AG04449 (cell line): Measurements from ENCODE around the gene DNAJB14.

Source experiments
- CTCF ChIA-PET: fragments of 350-600 bp; formaldehyde crosslinking; extraction: SDS; loops from one replicate; lab custom pipeline; 2021; ENCODE audit warnings: antibody characterized with exemption; lab: Yijun Ruan, JAX
- POLR2A ChIA-PET: fragments of 400-600, 350-600 bp; formaldehyde crosslinking; extraction: SDS; loops from one replicate; lab custom pipeline; 2020; ENCODE audit warnings: antibody characterized with exemption, inconsistent platforms; lab: Yijun Ruan, JAX
- DNase-seq: peaks from one replicate; pipeline ENCODE4 v3.0.0-alpha.2; 2010; ENCODE audit warnings: low read depth, low spot score
- H3K4me3 ChIP-seq: 2 replicates; pipeline ENCODE4 v1.5.1; 2011; ENCODE audit warnings: low read depth, mild to moderate bottlenecking, control low read depth, low read length
- TF ChIP-seq, protein P1 (sequence below): IDR thresholded peaks from one replicate; pipeline ENCODE4 v1.5.1; 2011; ENCODE audit warnings: mild to moderate bottlenecking, moderate library complexity, low read length, control low read depth, inconsistent platforms; ENCODE audit not compliant: insufficient read depth; ENCODE audit errors: missing control alignments

DNAJB14 gene

DNA sequence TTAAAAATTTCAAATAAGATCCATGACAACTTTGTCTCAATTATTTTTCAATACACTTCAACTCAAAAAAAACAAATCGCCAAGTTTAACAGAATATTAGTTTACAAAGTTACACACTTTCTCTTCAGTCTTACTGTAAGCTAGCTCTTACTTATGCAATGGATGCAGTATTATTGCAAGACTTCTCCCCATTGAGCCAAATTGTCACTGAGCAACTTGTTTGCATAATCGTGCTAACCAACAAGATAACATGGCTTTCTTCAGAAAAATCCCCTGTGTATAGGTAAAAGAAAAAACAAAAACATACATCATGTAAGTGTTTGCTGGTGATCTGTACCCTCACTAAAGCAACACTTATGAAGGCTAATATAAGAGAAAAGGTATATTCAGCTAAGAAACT lies 18.9 kb downstream of the DNAJB14 start:
- CTCF ChIA-PET, result interaction anchor here (1.8 kb wide), 1 partner anchor 18 kb away, joined by 5 read pairs; the partner anchor contains the start of gene DNAJB14
- DNase-seq, result no peak
- POLR2A ChIA-PET, result no interaction called here
- TF ChIP-seq, protein P1, sequence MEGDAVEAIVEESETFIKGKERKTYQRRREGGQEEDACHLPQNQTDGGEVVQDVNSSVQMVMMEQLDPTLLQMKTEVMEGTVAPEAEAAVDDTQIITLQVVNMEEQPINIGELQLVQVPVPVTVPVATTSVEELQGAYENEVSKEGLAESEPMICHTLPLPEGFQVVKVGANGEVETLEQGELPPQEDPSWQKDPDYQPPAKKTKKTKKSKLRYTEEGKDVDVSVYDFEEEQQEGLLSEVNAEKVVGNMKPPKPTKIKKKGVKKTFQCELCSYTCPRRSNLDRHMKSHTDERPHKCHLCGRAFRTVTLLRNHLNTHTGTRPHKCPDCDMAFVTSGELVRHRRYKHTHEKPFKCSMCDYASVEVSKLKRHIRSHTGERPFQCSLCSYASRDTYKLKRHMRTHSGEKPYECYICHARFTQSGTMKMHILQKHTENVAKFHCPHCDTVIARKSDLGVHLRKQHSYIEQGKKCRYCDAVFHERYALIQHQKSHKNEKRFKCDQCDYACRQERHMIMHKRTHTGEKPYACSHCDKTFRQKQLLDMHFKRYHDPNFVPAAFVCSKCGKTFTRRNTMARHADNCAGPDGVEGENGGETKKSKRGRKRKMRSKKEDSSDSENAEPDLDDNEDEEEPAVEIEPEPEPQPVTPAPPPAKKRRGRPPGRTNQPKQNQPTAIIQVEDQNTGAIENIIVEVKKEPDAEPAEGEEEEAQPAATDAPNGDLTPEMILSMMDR, result no peak
- H3K4me3 ChIP-seq, result no peak overlapping the region

DNA sequence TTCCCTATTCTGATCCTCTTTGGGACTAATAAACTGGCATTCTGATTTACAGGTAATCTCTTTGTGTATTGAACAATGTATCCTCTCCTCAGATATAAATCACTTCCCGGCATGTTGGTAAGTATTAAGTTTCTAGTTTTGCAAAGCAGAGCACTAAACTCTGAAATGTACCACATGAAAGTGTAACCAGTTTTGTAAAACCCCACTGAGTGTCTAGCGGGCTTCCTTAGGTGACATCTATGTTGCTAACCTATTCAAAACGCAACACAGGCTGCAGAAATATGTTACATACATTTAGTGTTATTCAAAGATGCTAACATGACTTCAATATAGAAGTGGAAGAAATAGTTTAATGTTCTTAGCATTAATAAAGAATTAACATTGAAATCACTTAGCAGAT lies 25.2 kb downstream of the DNAJB14 start:
- POLR2A ChIA-PET, result no interaction called here
- H3K4me3 ChIP-seq, result no peak overlapping the region
- no peak for DNase-seq
- CTCF ChIA-PET, result interaction anchor here (1.3 kb wide), 1 partner anchor 27 kb away, joined by 5 read pairs; no protein-coding TSS in a partner anchor
- TF ChIP-seq, protein P1, result no peak

- ChIA-PET CTCF (interaction anchor here (1.0 kb wide), 1 partner anchor 11 kb away, joined by 3 read pairs; no protein-coding TSS in a partner anchor), POLR2A (no interaction called here)
- TF ChIP-seq, protein P1, result no peak
- no peak for DNase-seq
- H3K4me3 ChIP-seq, result no peak overlapping the region
Measured at GRCh38 chr4:99918656-99919055, 27.8 kb downstream of the DNAJB14 start.

DNA sequence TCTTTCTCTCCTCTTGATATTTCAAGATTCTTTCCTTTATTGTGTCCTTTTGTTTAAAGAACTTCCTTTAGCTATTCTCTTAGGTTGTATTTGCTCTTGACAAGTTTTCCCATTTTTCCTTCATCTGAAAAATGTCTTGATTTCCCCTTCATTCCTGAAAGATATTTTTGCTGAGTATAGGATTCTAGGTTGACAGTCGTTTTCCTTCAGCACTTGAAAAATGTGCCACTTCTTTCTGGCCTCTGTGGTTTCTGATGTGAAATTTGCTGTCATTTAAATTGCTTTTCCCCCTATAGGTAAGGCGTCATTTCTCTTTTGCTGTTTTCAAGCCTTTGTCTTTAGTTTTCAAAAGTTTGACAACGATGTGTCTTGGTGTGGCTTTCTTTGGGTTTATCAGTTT lies 28.8 kb downstream of the DNAJB14 start:
- ChIA-PET CTCF (interaction anchor here (1.3 kb wide), 1 partner anchor 31 kb away, joined by 3 read pairs; no protein-coding TSS in a partner anchor), POLR2A (no interaction called here)
- no peak for DNase-seq
- no peak overlapping the region for H3K4me3 ChIP-seq
- TF ChIP-seq, protein P1, result no peak

DNA sequence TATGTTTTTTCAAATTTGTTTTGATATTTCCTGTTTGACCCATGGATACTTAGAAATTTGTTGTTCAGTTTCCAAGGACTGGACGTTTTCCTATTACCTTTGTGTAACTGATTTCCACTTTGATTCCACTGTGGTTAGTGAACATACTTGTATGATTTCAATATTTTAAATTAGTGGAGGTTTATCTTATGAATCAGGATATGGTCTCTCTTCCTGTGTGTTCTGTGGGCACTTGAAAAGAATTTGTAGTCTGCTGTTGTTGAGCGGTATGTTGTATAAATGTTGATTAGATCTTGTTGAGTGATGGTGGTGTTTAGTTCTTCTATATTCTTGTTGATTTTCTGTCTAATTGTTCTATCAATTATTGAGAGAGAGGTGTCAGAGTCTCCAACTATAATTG lies 31.0 kb downstream of the DNAJB14 start:
- CTCF ChIA-PET, result no interaction called here
- no peak for DNase-seq
- TF ChIP-seq, protein P1, result no peak
- no peak overlapping the region for H3K4me3 ChIP-seq
- POLR2A ChIA-PET, result no interaction called here

DNA sequence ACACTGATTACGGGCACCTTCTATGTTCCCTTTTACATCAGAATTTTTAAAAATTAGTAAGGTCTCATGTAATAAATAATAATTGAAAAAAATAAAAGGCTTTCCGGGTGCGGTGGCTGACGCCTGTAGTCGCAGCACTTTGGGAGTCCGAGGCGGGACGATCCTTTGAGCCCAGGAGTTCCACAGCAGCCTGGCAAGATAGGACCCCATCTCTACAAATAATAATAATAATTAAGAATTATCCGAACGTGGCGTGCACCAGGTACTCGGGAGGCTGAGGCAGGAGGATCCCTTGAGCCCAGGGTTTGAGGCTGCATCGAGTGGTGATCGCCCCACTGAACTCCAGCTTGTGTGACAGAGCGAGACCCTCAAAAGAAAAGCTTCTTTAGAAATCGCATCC lies 51.4 kb downstream of the DNAJB14 start:
- TF ChIP-seq, protein P1, result no peak
- ChIA-PET CTCF (interaction anchor here (2.0 to 3.2 kb wide), 2 partner anchors 10 to 53 kb away, joined by 5 to 12 read pairs; no protein-coding TSS in a partner anchor), POLR2A (interaction anchor here (0.9 to 1.3 kb wide), 3 partner anchors 54 to 332 kb away, joined by 4 to 6 read pairs (median 5); partner anchors contain the start of genes H2AZ1 and TRMT10A)
- H3K4me3 ChIP-seq, result peak overlapping the region; percentile 84
- no peak for DNase-seq
